NOMO-1 treated with DMSO at 0.1 percent for 48 hours (cell line): ENCODE results near the gene SULT2B1.
"Not testable (repeated sequence)": the region's sequence is repeated elsewhere in the genome, so short reads cannot be mapped to it uniquely, and the experiment has no call there.

Source experiments
- DNase-seq: peaks from one replicate; lab custom pipeline; 2025; ENCODE audit not compliant: unreplicated experiment; lab: John Stamatoyannopoulos, UW

Gene SULT2B1

GRCh38 chr19:48524732-48525131, 27.2 kb upstream of the SULT2B1 start:
- DNase-seq, result no peak

DNA sequence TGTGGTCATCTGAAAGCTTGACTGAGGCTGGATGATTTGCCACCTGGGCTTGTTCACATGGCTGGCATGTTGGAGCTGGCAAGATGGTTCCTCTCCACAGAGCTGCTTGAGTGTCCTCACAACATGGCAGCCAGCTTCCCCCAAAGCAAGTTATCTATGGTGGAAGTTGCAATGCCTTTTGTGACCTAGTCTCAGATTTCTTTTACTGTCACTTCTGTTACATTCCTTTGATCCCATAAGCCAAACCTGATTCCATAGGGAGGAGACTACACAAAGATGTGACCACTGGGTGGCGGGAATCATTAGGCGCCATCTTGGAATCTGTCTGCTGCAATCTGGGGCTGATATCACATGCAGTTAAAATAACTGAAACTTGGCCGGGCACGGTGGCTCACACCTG, 22.8 kb upstream of the SULT2B1 start:
- no peak for DNase-seq

GRCh38 chr19:48530066-48530720, 21.8 kb upstream of the SULT2B1 start:
- DNase-seq, result no peak

DNA sequence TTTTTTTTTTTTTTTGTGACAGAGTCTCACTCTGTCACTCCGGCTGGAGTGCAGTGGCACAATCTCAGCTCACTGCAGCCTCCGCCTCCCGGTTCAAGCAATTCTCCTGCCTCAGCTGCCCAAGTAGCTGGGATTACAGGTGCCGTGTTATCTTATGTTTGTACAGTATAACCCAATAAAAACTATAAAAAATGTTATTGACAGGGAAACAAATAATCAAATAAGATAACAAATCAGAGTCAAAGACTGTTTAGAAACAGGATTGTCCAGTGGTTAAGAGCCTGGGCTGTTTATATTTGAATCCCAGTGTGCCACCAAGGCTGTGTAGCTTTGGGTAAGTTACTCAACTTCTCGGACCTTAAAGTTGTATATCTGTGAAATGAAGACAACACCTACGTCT, 21.2 kb upstream of the SULT2B1 start:
- no peak for DNase-seq

GRCh38 chr19:48533770-48534169, 18.2 kb upstream of the SULT2B1 start:
- DNase-seq, result no peak

- DNase-seq, result no peak
These were observed 14.4 kb upstream of the SULT2B1 start for GRCh38 chr19:48537541-48537940.

GRCh38 chr19:48538057-48538456, 13.9 kb upstream of the SULT2B1 start:
- not testable (repeated sequence) for DNase-seq

GRCh38 chr19:48539503-48540096, 12.4 kb upstream of the SULT2B1 start:
- DNase-seq, result no peak

GRCh38 chr19:48540110-48540509, 11.9 kb upstream of the SULT2B1 start:
- no peak for DNase-seq

- no peak for DNase-seq
These were observed 10.2 kb upstream of the SULT2B1 start for GRCh38 chr19:48541813-48542212.

- DNase-seq, result no peak
These were observed 8.8 kb upstream of the SULT2B1 start for GRCh38 chr19:48543121-48543710.

- DNase-seq, result no peak
These were observed 6.9 kb upstream of the SULT2B1 start for GRCh38 chr19:48544856-48545750.

GRCh38 chr19:48547722-48548121, 4.2 kb upstream of the SULT2B1 start:
- DNase-seq, result no peak

DNA sequence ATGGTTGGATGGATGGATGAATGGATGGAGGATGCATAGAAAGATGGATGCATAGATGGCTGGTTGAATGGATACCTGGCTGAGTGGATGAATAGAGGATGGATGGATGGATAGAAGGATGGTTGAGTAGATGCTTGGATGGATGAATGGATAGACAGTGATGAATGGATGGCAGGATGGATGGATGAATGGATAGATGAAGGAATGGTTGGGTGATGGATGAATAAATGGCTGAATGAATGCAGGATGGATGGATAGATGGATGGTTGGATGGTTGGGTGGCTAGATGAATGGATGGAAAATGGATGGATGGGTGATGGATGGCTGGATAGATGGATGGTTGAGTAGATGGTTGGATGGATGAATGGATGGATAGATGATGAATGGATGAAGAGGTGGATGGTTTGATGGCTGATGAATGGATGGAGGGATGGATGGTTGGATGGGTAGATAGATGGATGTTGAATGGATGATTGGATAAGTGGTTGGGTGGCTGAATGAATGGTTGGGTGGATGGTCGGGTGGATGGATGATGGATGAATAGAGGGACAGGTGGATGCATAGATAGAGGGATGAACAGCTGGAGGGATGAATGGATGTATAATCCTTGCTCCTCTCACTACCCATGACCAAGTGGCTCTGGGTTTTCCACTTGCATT, 3.6 kb upstream of the SULT2B1 start:
- DNase-seq, result no peak

- DNase-seq, result no peak
These were observed 2.6 kb upstream of the SULT2B1 start for GRCh38 chr19:48549380-48549779.

GRCh38 chr19:48552406-48553322, 692 bp downstream of the SULT2B1 start:
- DNase-seq, result no peak

- DNase-seq, result peak; percentile 10
These were observed 1.9 kb downstream of the SULT2B1 start for GRCh38 chr19:48553676-48554384.

GRCh38 chr19:48554385-48555091, 2.6 kb downstream of the SULT2B1 start:
- DNase-seq, result no peak

GRCh38 chr19:48556163-48556562, 4.2 kb downstream of the SULT2B1 start:
- DNase-seq, result no peak
